DOHH2 (cell line): ENCODE results near the gene FBN2.

Experiments used
- H3F3A ChIP-seq: fragments of 200-600 bp; sonication (generic), shearing (Covaris generic); 2 replicates; pipeline ENCODE4 v1.6.0; 2016; ENCODE audit warnings: antibody characterized with exemption, mild to moderate bottlenecking; ENCODE audit not compliant: control insufficient read depth, insufficient read depth
- H3K27ac ChIP-seq: fragments of 200-600 bp; sonication (generic); 2 replicates; pipeline ENCODE4 v1.5.1; 2014; ENCODE audit warnings: low read depth, mild to moderate bottlenecking, low read length, moderate library complexity
- H3K27me3 ChIP-seq: fragments of 200-600 bp; sonication (generic); 2 replicates; pipeline ENCODE4 v1.6.1; 2014; ENCODE audit warnings: mild to moderate bottlenecking, low read length, mixed read lengths; ENCODE audit not compliant: control insufficient read depth
- H3K36me3 ChIP-seq: fragments of 200-600 bp; sonication (generic); 2 replicates; pipeline ENCODE4 v1.6.1; 2014; ENCODE audit warnings: mild to moderate bottlenecking, low read length, moderate library complexity, mixed read lengths; ENCODE audit not compliant: control insufficient read depth
- H3K4me1 ChIP-seq: fragments of 200-600 bp; sonication (generic); 2 replicates; pipeline ENCODE4 v1.6.1; 2014; ENCODE audit warnings: mild to moderate bottlenecking, low read length, mixed read lengths; ENCODE audit not compliant: control insufficient read depth
- H3K4me2 ChIP-seq: fragments of 200-600 bp; sonication (generic); 2 replicates; pipeline ENCODE4 v1.6.0; 2014; ENCODE audit warnings: mild to moderate bottlenecking, low read length, moderate library complexity
- H3K4me3 ChIP-seq: fragments of 200-600 bp; sonication (generic); 2 replicates; pipeline ENCODE4 v1.5.1; 2014; ENCODE audit warnings: mild to moderate bottlenecking, low read length, mixed read lengths
- H3K79me2 ChIP-seq: fragments of 200-600 bp; sonication (generic); 2 replicates; pipeline ENCODE4 v1.6.1; 2014; ENCODE audit warnings: mild to moderate bottlenecking, low read length, mixed read lengths; ENCODE audit not compliant: control insufficient read depth
- H3K9me2 ChIP-seq: fragments of 200-600 bp; sonication (generic); replicated peaks from 2 replicates; pipeline ENCODE4 v1.6.1; 2014; ENCODE audit warnings: mild to moderate bottlenecking, low read length, mixed read lengths; ENCODE audit not compliant: control insufficient read depth
- H3K9me3 ChIP-seq: fragments of 200-600 bp; sonication (generic); 2 replicates; pipeline ENCODE4 v1.6.1; 2014; ENCODE audit warnings: antibody characterized with exemption, low read length, mixed read lengths; ENCODE audit not compliant: control insufficient read depth, insufficient read depth
- H4K20me1 ChIP-seq: fragments of 200-600 bp; sonication (generic); 2 replicates; pipeline ENCODE4 v1.6.0; 2014; ENCODE audit warnings: low read depth, mild to moderate bottlenecking, antibody characterized with exemption, low read length, moderate library complexity; ENCODE audit not compliant: control insufficient read depth, insufficient read depth
- CTCF ChIP-seq: fragments of 200-600 bp; sonication (generic); IDR thresholded peaks from one replicate; pipeline ENCODE4 v1.5.1; 2014; ENCODE audit warnings: antibody characterized with exemption, mild to moderate bottlenecking, low read depth, low read length; ENCODE audit not compliant: poor library complexity, severe bottlenecking
- EZH2phosphoT487 ChIP-seq: fragments of 200-600 bp; sonication (generic); IDR thresholded peaks from 2 replicates; pipeline ENCODE4 v1.6.1; 2017; ENCODE audit warnings: borderline replicate concordance, mild to moderate bottlenecking, antibody characterized with exemption, low read length, moderate library complexity, mixed read lengths

Gene FBN2

GRCh38 chr5:128366147-128366546 is 171.9 kb downstream of the FBN2 start:
- H3K27ac ChIP-seq, result no peak overlapping the region

GRCh38 chr5:128362370-128362769 is 175.7 kb downstream of the FBN2 start:
- Histone ChIP-seq H3K27me3 (no peaks in the 10 kb centered on the region), H3K79me2 (no peaks in the 10 kb centered on the region), H3K9me2 (no peaks in the 10 kb centered on the region), H4K20me1 (no peaks in the 10 kb centered on the region), H3K4me2 (no peak overlapping the region), H3F3A (no peaks in the 10 kb centered on the region), H3K36me3 (no peaks in the 10 kb centered on the region), H3K27ac (no peak overlapping the region), H3K4me3 (no peak overlapping the region), H3K9me3 (no peaks in the 10 kb centered on the region), H3K4me1 (no peaks in the 10 kb centered on the region)
- TF ChIP-seq EZH2phosphoT487 (no peak), CTCF (no peak)

More at GRCh38 chr5:128366147-128366546, 171.9 kb downstream of the FBN2 start:
- H3K36me3 ChIP-seq, result no peaks in the 10 kb centered on the region
- H3K79me2 ChIP-seq, result no peaks in the 10 kb centered on the region
- no peak overlapping the region for H3K4me3 ChIP-seq
- TF ChIP-seq CTCF (no peak), EZH2phosphoT487 (no peak)
- H3K4me2 ChIP-seq, result no peak overlapping the region
- H3K9me3 ChIP-seq, result no peaks in the 10 kb centered on the region
- H3K4me1 ChIP-seq, result no peaks in the 10 kb centered on the region
- H3K9me2 ChIP-seq, result no peaks in the 10 kb centered on the region
- H3F3A ChIP-seq, result no peaks in the 10 kb centered on the region
- no peaks in the 10 kb centered on the region for H4K20me1 ChIP-seq
- no peaks in the 10 kb centered on the region for H3K27me3 ChIP-seq

GRCh38 chr5:128358826-128359225 is 179.2 kb downstream of the FBN2 start:
- Histone ChIP-seq H3K4me2 (no peak overlapping the region), H3K27ac (no peak overlapping the region), H3K4me3 (no peak overlapping the region), H3K9me3 (no peaks in the 10 kb centered on the region), H3K36me3 (no peaks in the 10 kb centered on the region), H4K20me1 (no peaks in the 10 kb centered on the region), H3K4me1 (no peaks in the 10 kb centered on the region), H3K27me3 (no peaks in the 10 kb centered on the region), H3K79me2 (no peaks in the 10 kb centered on the region), H3K9me2 (no peaks in the 10 kb centered on the region), H3F3A (no peaks in the 10 kb centered on the region)
- TF ChIP-seq CTCF (no peak), EZH2phosphoT487 (no peak)

- H3K4me1 ChIP-seq, result no peaks in the 10 kb centered on the region
- no peaks in the 10 kb centered on the region for H3K9me2 ChIP-seq
- H3K36me3 ChIP-seq, result no peaks in the 10 kb centered on the region
- no peaks in the 10 kb centered on the region for H3K27me3 ChIP-seq
- TF ChIP-seq EZH2phosphoT487 (no peak), CTCF (no peak)
- H3K4me3 ChIP-seq, result no peak overlapping the region
- no peak overlapping the region for H3K4me2 ChIP-seq
- no peaks in the 10 kb centered on the region for H3K9me3 ChIP-seq
- no peaks in the 10 kb centered on the region for H3F3A ChIP-seq
- H4K20me1 ChIP-seq, result no peaks in the 10 kb centered on the region
- H3K27ac ChIP-seq, result no peak overlapping the region
- H3K79me2 ChIP-seq, result no peaks in the 10 kb centered on the region
These were observed 180.8 kb downstream of the FBN2 start for GRCh38 chr5:128357226-128357625.
